ENCODE results near the gene LRRC55. TPM values are rescaled to one million over a fixed set of nuclear protein-coding genes. Genes with fewer than 3 reads are reported as not detected.

LRRC55 gene
- total RNA-seq, 1 donor from 2014 or later, result not detected

- Mint-ChIP-seq H3K27ac (ENCODE audit: unreplicated experiment) (no peak overlapping the region), H3K27me3 (ENCODE audit: unreplicated experiment) (peaks cover 9% of the 10 kb centered on the region), H3K9me3 (ENCODE audit: unreplicated experiment) (no peaks in the 10 kb centered on the region), H3K4me3 (ENCODE audit: unreplicated experiment) (no peak overlapping the region), H3K36me3 (ENCODE audit: unreplicated experiment) (no peaks in the 10 kb centered on the region), H3K4me1 (ENCODE audit: unreplicated experiment) (no peaks in the 10 kb centered on the region)
- DNase-seq (ENCODE audit: extremely low spot score, unreplicated experiment), result no peak
- TF ChIP-seq CTCF (IDR thresholded peaks at IDR 0.05), result no peak
These were observed 33.1 kb upstream of the LRRC55 start for GRCh38 chr11:57148621-57149020.

GRCh38 chr11:57150454-57150917, 31.3 kb upstream of the LRRC55 start:
- Mint-ChIP-seq H3K4me1 (ENCODE audit: unreplicated experiment) (no peaks in the 10 kb centered on the region), H3K27me3 (ENCODE audit: unreplicated experiment) (peaks cover 12% of the 10 kb centered on the region), H3K27ac (ENCODE audit: unreplicated experiment) (no peak overlapping the region), H3K4me3 (ENCODE audit: unreplicated experiment) (no peak overlapping the region), H3K9me3 (ENCODE audit: unreplicated experiment) (no peaks in the 10 kb centered on the region), H3K36me3 (ENCODE audit: unreplicated experiment) (no peaks in the 10 kb centered on the region)
- DNase-seq (ENCODE audit: extremely low spot score, unreplicated experiment), result no peak
- no peak for TF ChIP-seq CTCF (IDR thresholded peaks at IDR 0.05)

- DNase-seq (ENCODE audit: extremely low spot score, unreplicated experiment), result no peak
- Mint-ChIP-seq H3K27me3 (ENCODE audit: unreplicated experiment) (peaks cover 18% of the 10 kb centered on the region), H3K4me1 (ENCODE audit: unreplicated experiment) (no peaks in the 10 kb centered on the region), H3K27ac (ENCODE audit: unreplicated experiment) (no peak overlapping the region), H3K4me3 (ENCODE audit: unreplicated experiment) (no peak overlapping the region), H3K36me3 (ENCODE audit: unreplicated experiment) (no peaks in the 10 kb centered on the region), H3K9me3 (ENCODE audit: unreplicated experiment) (no peaks in the 10 kb centered on the region)
- no peak for TF ChIP-seq CTCF (IDR thresholded peaks at IDR 0.05)
These were observed 29.6 kb upstream of the LRRC55 start for GRCh38 chr11:57152134-57152533.

GRCh38 chr11:57153448-57153847, 28.3 kb upstream of the LRRC55 start:
- DNase-seq (ENCODE audit: extremely low spot score, unreplicated experiment), result no peak
- Mint-ChIP-seq H3K27me3 (ENCODE audit: unreplicated experiment) (peaks cover 20% of the 10 kb centered on the region), H3K4me3 (ENCODE audit: unreplicated experiment) (no peak overlapping the region), H3K4me1 (ENCODE audit: unreplicated experiment) (no peaks in the 10 kb centered on the region), H3K9me3 (ENCODE audit: unreplicated experiment) (no peaks in the 10 kb centered on the region), H3K27ac (ENCODE audit: unreplicated experiment) (no peak overlapping the region), H3K36me3 (ENCODE audit: unreplicated experiment) (no peaks in the 10 kb centered on the region)
- TF ChIP-seq CTCF (IDR thresholded peaks at IDR 0.05), result no peak

- no peaks in the 10 kb centered on the region for H3K36me3 Mint-ChIP-seq (ENCODE audit: unreplicated experiment)
- no peaks in the 10 kb centered on the region for H3K4me1 Mint-ChIP-seq (ENCODE audit: unreplicated experiment)
- DNase-seq (ENCODE audit: extremely low spot score, unreplicated experiment), result no peak
- H3K27me3 Mint-ChIP-seq (ENCODE audit: unreplicated experiment), result peaks cover 14% of the 10 kb centered on the region
- no peaks in the 10 kb centered on the region for H3K9me3 Mint-ChIP-seq (ENCODE audit: unreplicated experiment)
- H3K4me3 Mint-ChIP-seq (ENCODE audit: unreplicated experiment), result no peak overlapping the region
- H3K27ac Mint-ChIP-seq (ENCODE audit: unreplicated experiment), result no peak overlapping the region
- TF ChIP-seq CTCF (IDR thresholded peaks at IDR 0.05), result no peak
These were observed 27.0 kb upstream of the LRRC55 start for GRCh38 chr11:57154739-57155138.
